Sciatic nerve (tissue), 2 donors: Measurements from ENCODE around the gene ZP4. TPM values are rescaled to one million over a fixed set of nuclear protein-coding genes. Genes with fewer than 3 reads are reported as not detected.
"Not testable (repeated sequence)": the region's sequence is repeated elsewhere in the genome, so short reads cannot be mapped to it uniquely, and the experiment has no call there.

Experiments used
- ATAC-seq: fragments of 200-7000 bp; cut with Tn5 transposase; one replicate; pipeline ENCODE4 v1.9.1; 2020; ENCODE audit warnings: mild to moderate bottlenecking, moderate library complexity
- DNase-seq: peaks from one replicate; pipeline ENCODE4 v3.0.0-alpha.2; 2020; ENCODE audit warnings: low spot score
- intact Hi-C: fragments of 100-400 bp; cut with DNase I; formaldehyde crosslinking; loops from one replicate; pipeline ENCODE4 v1.14.2; 2022
- total RNA-seq: library from RNA; stranded (reverse); fragmentation: NEBNext Ultra II Directional; extraction: Animal tissue kit (Norgen Biotek cat#: 25700); gene quantifications from one replicate; pipeline ENCODE4 v1.2.1, GENCODE V29; 2021
- donor health status: DM: no; HTN: no; CAD: no.
- donor health status: DM: no; HTN: no; CAD: no.

Gene ZP4
- total RNA-seq, 1 donor from 2014 or later: not detected

DNA sequence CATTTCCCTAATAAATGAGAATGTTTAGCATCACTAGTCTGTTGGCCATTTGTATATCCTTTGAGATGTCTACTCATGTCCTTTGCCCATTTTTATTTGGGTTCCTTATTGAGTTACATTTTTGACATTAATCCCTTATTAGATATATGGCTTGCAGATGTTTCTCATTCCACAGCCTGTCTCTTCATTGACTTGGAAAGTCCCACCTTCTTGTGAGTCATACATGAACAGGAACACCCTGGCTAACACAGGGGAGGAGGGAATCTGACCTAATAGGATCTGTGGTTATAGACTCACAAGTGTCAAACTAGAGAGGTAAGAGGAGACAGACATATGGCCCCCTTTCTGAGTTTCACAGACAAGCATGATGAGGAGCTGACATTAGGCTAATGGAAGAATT is 11.5 kb downstream of the ZP4 start:
- DNase-seq: no peak

GRCh38 chr1:237878406-237878805 is 12.3 kb downstream of the ZP4 start:
- intact Hi-C loops: no loop called here
- DNase-seq (no peak), ATAC-seq (no peak)

More for the DNA sequence above, 11.5 kb downstream of the ZP4 start:
- intact Hi-C loops: no loop called here
- ATAC-seq: no peak

DNA sequence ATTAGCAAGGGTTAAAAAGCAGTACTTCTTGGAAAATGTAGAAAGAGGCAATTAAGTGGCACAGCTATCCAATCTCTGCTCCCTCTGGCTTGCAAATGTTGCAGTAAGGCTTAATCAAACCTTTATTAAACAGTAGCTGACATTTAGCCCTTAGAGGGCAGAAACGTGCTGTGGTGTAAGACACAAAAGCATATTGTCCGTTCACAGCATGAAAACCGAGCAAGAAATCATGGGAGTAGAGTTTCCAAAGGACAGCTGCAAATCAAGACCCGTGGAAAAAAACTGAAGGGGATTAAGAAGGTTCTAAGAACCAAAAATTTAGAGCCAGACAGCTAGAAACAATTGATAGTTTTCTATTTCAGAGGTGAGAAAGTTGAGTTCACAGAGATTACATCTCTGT is 13.1 kb downstream of the ZP4 start:
- intact Hi-C loops: no loop called here
- DNase-seq: no peak
- ATAC-seq: no peak

- intact Hi-C loops: no loop called here
- ATAC-seq: no peak
- DNase-seq: no peak
Measured at GRCh38 chr1:237875291-237875690, 15.4 kb downstream of the ZP4 start.

- intact Hi-C loops: no loop called here
- ATAC-seq (no peak), DNase-seq (no peak)
Measured at GRCh38 chr1:237873487-237874211, 17.1 kb downstream of the ZP4 start.

- DNase-seq (no peak), ATAC-seq (no peak)
- intact Hi-C loops: no loop called here
Measured at GRCh38 chr1:237868817-237869600, 21.7 kb downstream of the ZP4 start.

- no peak for ATAC-seq
- intact Hi-C loops: no loop called here
- no peak for DNase-seq
Measured at GRCh38 chr1:237867380-237867888, 23.3 kb downstream of the ZP4 start.

DNA sequence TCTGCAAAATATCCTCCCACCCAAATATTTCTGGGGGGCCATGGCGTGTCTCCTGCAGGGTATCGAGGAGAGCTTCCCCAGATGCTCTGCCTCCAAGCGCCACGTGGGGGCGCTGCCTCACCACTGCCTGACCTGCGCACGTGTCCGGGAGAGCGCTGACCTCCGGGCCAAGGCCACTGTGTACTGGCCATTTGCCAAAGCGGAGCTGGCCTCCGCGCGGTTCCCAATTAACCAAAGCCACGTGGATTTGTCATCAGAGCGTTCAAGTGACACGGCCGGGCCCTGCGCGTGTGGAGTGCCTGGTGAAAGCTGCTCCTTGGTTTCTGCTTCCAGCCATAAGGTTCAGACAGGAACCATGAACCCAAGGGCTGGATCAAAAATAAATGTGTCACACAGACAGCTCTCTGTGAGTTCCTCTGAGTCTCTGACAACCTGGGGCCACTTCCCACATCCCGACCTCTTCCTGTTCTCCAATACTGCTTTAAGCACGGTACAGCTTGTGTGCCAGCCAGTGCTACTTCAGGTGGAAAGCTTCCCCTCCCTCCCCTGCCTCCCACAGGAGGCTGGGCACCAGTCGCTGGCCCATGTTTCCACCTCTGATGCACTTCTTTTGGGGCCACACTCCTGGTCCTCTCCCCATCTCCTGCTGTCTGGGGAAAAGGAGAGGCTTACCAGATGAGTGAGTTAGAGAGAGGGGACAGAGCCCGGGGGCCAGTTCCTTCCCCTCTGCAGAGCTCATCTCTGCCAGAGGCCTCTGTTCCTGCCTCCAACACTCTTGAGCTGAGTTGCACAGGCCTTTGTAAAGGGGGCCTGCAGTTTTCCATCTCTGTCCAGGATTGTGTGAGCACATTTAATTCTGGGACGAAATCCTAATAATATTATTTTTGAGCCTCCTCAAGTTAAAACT is 26.1 kb downstream of the ZP4 start:
- DNase-seq (peak; percentile 71), ATAC-seq (peak; percentile 64)
- intact Hi-C loops: no loop called here

- intact Hi-C loops: no loop called here
- DNase-seq (no peak), ATAC-seq (no peak)
Measured at GRCh38 chr1:237863234-237863633, 27.5 kb downstream of the ZP4 start.

DNA sequence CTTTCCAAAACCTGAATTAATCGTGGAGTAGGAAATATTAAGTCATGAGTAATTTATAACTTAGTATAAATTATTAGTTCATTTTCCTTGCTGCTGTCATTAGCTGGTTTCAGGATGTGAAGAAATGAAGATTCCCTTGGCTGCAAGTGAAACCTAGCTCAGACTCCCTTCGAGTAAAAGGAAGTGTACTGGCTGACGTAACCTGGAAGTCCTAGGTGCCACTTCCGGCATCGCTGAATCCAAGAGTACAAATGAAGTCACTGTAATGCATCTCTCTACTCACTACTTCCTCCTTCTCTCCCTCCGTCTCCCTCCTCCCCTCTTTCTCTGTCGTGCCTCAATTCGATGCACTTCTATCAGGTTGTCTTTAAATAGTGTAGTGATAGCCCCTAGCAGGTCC is 28.8 kb downstream of the ZP4 start:
- ATAC-seq (no peak), DNase-seq (no peak)
- intact Hi-C loops: no loop called here

GRCh38 chr1:237858992-237859391 is 31.7 kb downstream of the ZP4 start:
- DNase-seq: no peak
- intact Hi-C loops: no loop called here
- no peak for ATAC-seq

GRCh38 chr1:237857455-237857854 is 33.3 kb downstream of the ZP4 start:
- no peak for DNase-seq
- ATAC-seq: no peak
- intact Hi-C loops: no loop called here

GRCh38 chr1:237852342-237852741 is 38.4 kb downstream of the ZP4 start:
- DNase-seq (no peak), ATAC-seq (no peak)
- intact Hi-C loops: no loop called here

DNA sequence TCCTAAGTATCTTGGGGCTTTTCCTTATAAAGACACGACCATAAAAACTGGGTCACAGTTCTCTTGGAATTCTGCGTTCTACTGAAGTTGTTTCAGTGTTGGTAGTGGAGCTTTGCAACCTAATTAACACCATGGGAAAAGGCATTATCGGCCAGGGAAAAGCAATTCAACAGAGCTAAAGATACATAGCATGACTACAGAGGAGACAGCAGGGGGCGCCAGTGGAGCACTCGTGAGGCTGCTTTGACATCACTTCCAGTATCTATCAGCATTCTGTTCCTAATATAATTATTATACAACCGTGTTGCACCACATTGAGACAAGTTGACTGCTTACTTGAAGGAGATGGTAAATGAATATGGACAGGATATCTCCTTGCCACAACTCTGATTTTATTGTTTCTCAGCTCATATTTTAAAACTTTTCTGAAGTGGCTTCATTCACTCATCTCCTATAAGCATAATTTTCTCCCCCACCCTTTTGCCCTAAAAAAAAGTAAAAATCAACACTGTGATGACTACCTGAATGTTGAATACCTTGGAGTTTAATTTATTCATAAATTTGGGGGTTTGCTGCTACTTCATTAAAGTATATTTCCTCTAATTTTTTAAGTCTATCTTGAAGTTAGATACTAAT is 39.4 kb downstream of the ZP4 start:
- intact Hi-C loops: no loop called here
- DNase-seq (no peak), ATAC-seq (no peak)

- ATAC-seq, DNase-seq, intact Hi-C loops: not testable (repeated sequence)
Measured at GRCh38 chr1:237843516-237843915, 47.2 kb downstream of the ZP4 start.

DNA sequence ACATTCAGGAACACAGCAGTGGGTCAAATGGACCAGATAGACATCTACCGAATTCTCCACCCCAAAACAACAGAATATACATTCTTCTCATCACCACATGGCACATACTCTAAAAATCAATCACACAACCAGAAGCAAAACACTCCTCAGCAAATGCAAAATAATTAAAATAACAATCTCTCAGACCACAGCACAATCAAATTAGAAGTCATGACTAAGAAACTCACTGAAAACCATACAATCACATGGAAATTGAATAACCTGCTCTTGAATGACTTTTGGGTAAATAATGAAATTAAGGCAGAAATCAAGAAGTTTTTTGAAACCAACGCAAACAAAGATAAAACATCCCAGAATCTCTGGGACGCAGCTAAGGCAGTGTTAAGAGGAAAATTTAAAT is 49.2 kb downstream of the ZP4 start:
- ATAC-seq (no peak), DNase-seq (no peak)
- intact Hi-C loops: no loop called here

- intact Hi-C loops: no loop called here
- no peak for ATAC-seq
- no peak for DNase-seq
Measured at GRCh38 chr1:237838904-237839534, 51.7 kb downstream of the ZP4 start.

DNA sequence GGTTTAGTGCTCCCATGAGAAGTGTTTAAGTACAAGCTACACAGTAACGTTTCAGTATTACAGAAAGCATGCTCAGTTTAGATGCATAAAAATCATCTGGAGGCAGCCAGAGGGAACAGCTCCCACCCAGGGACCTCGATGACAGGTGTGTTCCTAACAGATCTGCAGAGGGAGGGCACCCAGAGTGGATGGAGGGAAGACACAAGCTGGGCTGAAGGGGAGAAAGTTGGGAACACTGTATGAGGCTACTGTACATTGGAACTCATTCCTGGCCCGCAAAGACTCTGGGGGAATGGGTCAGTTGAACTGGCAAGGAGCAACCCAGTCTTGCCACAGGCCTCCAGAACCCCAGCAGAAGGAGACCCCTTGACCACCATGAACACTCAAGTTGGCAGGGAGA is 52.4 kb downstream of the ZP4 start:
- DNase-seq: no peak
- no peak for ATAC-seq
- intact Hi-C loops: no loop called here

- DNase-seq: no peak
- ATAC-seq: no peak
- intact Hi-C loops: no loop called here
Measured at GRCh38 chr1:237834461-237834860, 56.3 kb downstream of the ZP4 start.
